HCT116 (cell line): Measurements from ENCODE around the gene RPS14. TPM values are rescaled to one million over a fixed set of nuclear protein-coding genes. Genes with fewer than 3 reads are reported as not detected.

Experiments
- ATAC-seq: fragments of 200-7000 bp; cut with Tn5 transposase; 2 replicates; pipeline ENCODE4 v1.9.1; 2020; ENCODE audit warnings: mild to moderate bottlenecking, moderate library complexity
- BruUV-seq: library from RNA; stranded (reverse); fragments of 400-500 nt; replicated peaks from 2 replicates; lab custom pipeline; 2021; lab: Mats Ljungman, UMichigan
- CTCF ChIA-PET: fragments of 300-600 bp; sonication (Branson Sonifier 250); formaldehyde crosslinking; loops from one replicate; lab custom pipeline; 2021; ENCODE audit warnings: antibody characterized with exemption; lab: Charles Lee
- POLR2A ChIA-PET: fragments of 300-600, 350-600 bp; sonication (Branson Sonifier 250); formaldehyde crosslinking; loops from one replicate; lab custom pipeline; 2021; ENCODE audit warnings: antibody characterized with exemption; lab: Charles Lee
- RAD21 ChIA-PET, 2 experiments: fragments of 300-600 bp; sonication (Branson Sonifier 250); formaldehyde crosslinking; loops; one replicate each; lab custom pipeline; 2023; ENCODE audit warnings: low total read pairs in 2 of 2; ENCODE audit not compliant: uncharacterized antibody in 2 of 2, unreplicated experiment in 2 of 2, low non-redundant PET in 1 of 2; lab: Charles Lee
- DNase-seq: peaks from one replicate; pipeline ENCODE4 v3.0.0-alpha.2; 2010; ENCODE audit warnings: low read depth, low spot score
- H2AFZ ChIP-seq: fragments of 200-600 bp; shearing (Covaris generic), sonication (generic); 2 replicates; pipeline ENCODE4 v1.6.1; 2017; ENCODE audit warnings: low read depth, mixed run types, mixed read lengths, antibody characterized with exemption, low read length; ENCODE audit not compliant: poor library complexity, severe bottlenecking
- H3K27ac ChIP-seq: 2 replicates; pipeline ENCODE4 v1.5.1; 2012; ENCODE audit warnings: low read depth, low read length
- H3K27me3 ChIP-seq: fragments of 200-600 bp; sonication (generic); 2 replicates; pipeline ENCODE4 v1.6.1; 2016; ENCODE audit warnings: mixed run types, low read length, mixed read lengths; ENCODE audit not compliant: insufficient read depth
- H3K36me3 ChIP-seq, 2 experiments: fragments of 200-500 bp in 1 of 2; fragments of 200-600 bp in 1 of 2; sonication (Bioruptor generic) in 1 of 2; sonication (generic) in 1 of 2; 2 replicates each; pipeline versions ENCODE4 v1.5.1 to v1.6.1; 2014 to 2016; ENCODE audit warnings: low read length in 2 of 2, inconsistent platforms in 1 of 2, mixed read lengths in 1 of 2, mixed run types in 1 of 2; ENCODE audit not compliant: insufficient read depth in 2 of 2, control insufficient read depth in 1 of 2
- H3K4me1 ChIP-seq, 2 experiments: fragments of 200-600 bp in 1 of 2; sonication (generic) in 1 of 2; 2 replicates each; pipeline versions ENCODE4 v1.5.1 to v1.6.1; 2012 to 2017; ENCODE audit warnings: low read length in 2 of 2, inconsistent platforms in 1 of 2, mild to moderate bottlenecking in 1 of 2, mixed read lengths in 1 of 2, mixed run types in 1 of 2, moderate library complexity in 1 of 2; ENCODE audit not compliant: insufficient read depth in 2 of 2, control insufficient read depth in 1 of 2
- H3K4me2 ChIP-seq: fragments of 200-600 bp; sonication (generic); 2 replicates; pipeline ENCODE4 v1.6.1; 2017; ENCODE audit warnings: mixed run types, low read length, mixed read lengths
- H3K4me3 ChIP-seq, 2 experiments: fragments of 200-600 bp in 1 of 2; sonication (generic) in 1 of 2; replicated peaks in 1 of 2; 2 replicates each; pipeline ENCODE4 v1.5.1; 2011 to 2016; ENCODE audit warnings: low read length in 2 of 2, control low read depth in 1 of 2, low read depth in 1 of 2, mild to moderate bottlenecking in 1 of 2, mixed read lengths in 1 of 2, mixed run types in 1 of 2
- H3K79me2 ChIP-seq: fragments of 200-600 bp; sonication (generic); 2 replicates; pipeline ENCODE4 v1.6.1; 2017; ENCODE audit warnings: mild to moderate bottlenecking, mixed run types, low read length, moderate library complexity, mixed read lengths; ENCODE audit not compliant: insufficient read depth
- H3K9ac ChIP-seq: fragments of 200-600 bp; sonication (generic); 2 replicates; pipeline ENCODE4 v1.6.1; 2016; ENCODE audit warnings: low read length, mixed read lengths
- H3K9me2 ChIP-seq: fragments of 200-600 bp; sonication (generic), shearing (Covaris generic); 2 replicates; pipeline ENCODE4 v1.6.1; 2017; ENCODE audit warnings: mixed run types, mild to moderate bottlenecking, moderate library complexity; ENCODE audit not compliant: insufficient read depth
- H3K9me3 ChIP-seq, 2 experiments: fragments of 200-500 bp in 1 of 2; fragments of 200-600 bp in 1 of 2; sonication (Bioruptor generic) in 1 of 2; sonication (generic) in 1 of 2; 2 replicates each; pipeline ENCODE4 v1.6.1; 2014 to 2017; ENCODE audit warnings: low read length in 2 of 2, mixed read lengths in 2 of 2, inconsistent platforms in 1 of 2, low read depth in 1 of 2, mild to moderate bottlenecking in 1 of 2, mixed run types in 1 of 2, moderate library complexity in 1 of 2; ENCODE audit not compliant: control insufficient read depth in 1 of 2, insufficient read depth in 1 of 2
- H4K20me1 ChIP-seq: fragments of 200-600 bp; sonication (generic), shearing (Covaris generic); 2 replicates; pipeline ENCODE4 v1.6.1; 2017; ENCODE audit warnings: mixed run types, mild to moderate bottlenecking, moderate library complexity; ENCODE audit not compliant: insufficient read depth
- CEBPB ChIP-seq: IDR thresholded peaks from 2 replicates; pipeline ENCODE4 v1.6.1; 2012; ENCODE audit warnings: low read depth
- CTCF ChIP-seq, 3 experiments: fragments of 200-600 bp in 1 of 3; sonication (generic) in 1 of 3; IDR thresholded peaks in 2 of 3; conservative IDR thresholded peaks in 1 of 3; 2 replicates each; pipeline ENCODE4 v1.5.1; 2012 to 2017; ENCODE audit warnings: low read depth in 2 of 3, low read length in 2 of 3, antibody characterized with exemption in 1 of 3, borderline replicate concordance in 1 of 3, control low read depth in 1 of 3, mild to moderate bottlenecking in 1 of 3, mixed read lengths in 1 of 3, mixed run types in 1 of 3, moderate library complexity in 1 of 3; ENCODE audit not compliant: insufficient read depth in 1 of 3
- JUND ChIP-seq: IDR thresholded peaks from 2 replicates; pipeline ENCODE4 v1.6.1; 2012
- MAX ChIP-seq: IDR thresholded peaks from 2 replicates; pipeline ENCODE4 v1.6.1; 2012
- RAD21 ChIP-seq: IDR thresholded peaks from 2 replicates; pipeline ENCODE4 v1.6.1; 2012; ENCODE audit warnings: low read depth, mild to moderate bottlenecking
- SP1 ChIP-seq: IDR thresholded peaks from 2 replicates; pipeline ENCODE4 v1.6.1; 2012; ENCODE audit warnings: low read depth
- YY1 ChIP-seq: IDR thresholded peaks from 2 replicates; pipeline ENCODE4 v1.6.1; 2011; ENCODE audit warnings: low read length, low read depth, moderate library complexity, mild to moderate bottlenecking; ENCODE audit not compliant: insufficient replicate concordance; ENCODE audit errors: extremely low read depth
- ZFX ChIP-seq: fragments of 450-650 bp; IDR thresholded peaks from 2 replicates; pipeline ENCODE4 v1.6.1; 2017
- ZNF274 ChIP-seq: fragments of 200-500 bp; sonication (Bioruptor generic); IDR thresholded peaks from 2 replicates; pipeline ENCODE4 v1.6.1; 2014; ENCODE audit warnings: mild to moderate bottlenecking, low read depth, low read length, inconsistent platforms
- intact Hi-C: fragments of 100-400 bp; cut with micrococcal nuclease; formaldehyde crosslinking; loops from 2 replicates; pipeline ENCODE4 v1.10.0; 2022
- total RNA-seq: library from RNA; stranded (reverse); gene quantifications from one replicate; pipeline ENCODE4 v1.2.1, GENCODE V29; 2021; ENCODE audit not compliant: unreplicated experiment

RPS14 gene
- total RNA-seq, 1 experiment from 2014 or later: 2,557 TPM

- Histone ChIP-seq H3K4me3 (no peak overlapping the region), H3K27ac (no peak overlapping the region), H3K79me2 (no peaks in the 10 kb centered on the region), H3K9me2 (no peaks in the 10 kb centered on the region), H3K27me3 (no peaks in the 10 kb centered on the region), H2AFZ (no peak overlapping the region), H3K4me1 (peaks cover 7 to 25% of the 10 kb centered on the region in 2 experiments; a peak in 3 of 4 replicates), H3K36me3 (peaks cover 5 to 12% of the 10 kb centered on the region in 2 experiments), H3K9me3 (no peaks in the 10 kb centered on the region), H4K20me1 (no peaks in the 10 kb centered on the region; the same call in 1 of the 2 replicates), H3K4me2 (no peak overlapping the region), H3K9ac (no peak overlapping the region)
- no TSS peak for BruUV-seq
- DNase-seq (no peak), ATAC-seq (peak; percentile 58)
- ChIA-PET POLR2A (no interaction called here), CTCF (interaction anchor here (1.4 kb wide), 1 partner anchor 605 kb away, joined by 4 read pairs; no protein-coding TSS in a partner anchor), RAD21 (no interaction called here)
- intact Hi-C loops: loop anchor here (5.0 kb wide), 2 partner anchors 42 to 82 kb away; partner anchors contain the start of gene TCOF1
- peak; percentile 32 to 85 (median 71); a peak in 4 of 6 replicates for TF ChIP-seq CTCF (IDR thresholded peaks at IDR 0.05 in 2 of 3, conservative IDR thresholded peaks at IDR 0.05 in 1 of 3; ENCODE audit: borderline replicate concordance in 1 of 3, insufficient read depth in 1 of 3, low read depth in 2 of 3, low read length in 2 of 3)
- no peak for TF ChIP-seq ZNF274
Measured at GRCh38 chr5:150438873-150439546, 10.5 kb downstream of the RPS14 start.

- ChIA-PET POLR2A (interaction anchor here (1.0 kb wide), 1 partner anchor 13 kb away, joined by 4 read pairs; the partner anchor contains the start of gene RPS14), CTCF (interaction anchor here (0.6 to 1.3 kb wide), 10 partner anchors 10 to 393 kb away, joined by 3 to 15 read pairs (median 3); partner anchors contain the start of gene RPS14), RAD21 (interaction anchor here (0.7 to 1.1 kb wide), 4 partner anchors 38 to 164 kb away, joined by 3 to 6 read pairs (median 3); no protein-coding TSS in a partner anchor)
- Histone ChIP-seq H3K9ac (no peak overlapping the region), H3K9me3 (no peaks in the 10 kb centered on the region), H3K4me2 (peak overlapping the region; percentile 53), H3K27me3 (no peaks in the 10 kb centered on the region), H4K20me1 (no peaks in the 10 kb centered on the region), H3K9me2 (no peaks in the 10 kb centered on the region), H3K27ac (no peak overlapping the region), H2AFZ (peak overlapping the region; percentile 89), H3K4me1 (peaks cover 7 to 13% of the 10 kb centered on the region in 2 experiments; a peak in 3 of 4 replicates), H3K79me2 (no peaks in the 10 kb centered on the region), H3K4me3 (no peak overlapping the region), H3K36me3 (peaks cover 0 to 3% of the 10 kb centered on the region in 2 experiments; a peak in 1 of 4 replicates)
- no peak for TF ChIP-seq CEBPB
- TF ChIP-seq MAX: peak; percentile 77
- peak; percentile 76 to 93 (median 92) for TF ChIP-seq CTCF (IDR thresholded peaks at IDR 0.05 in 2 of 3, conservative IDR thresholded peaks at IDR 0.05 in 1 of 3; ENCODE audit: borderline replicate concordance in 1 of 3, insufficient read depth in 1 of 3, low read depth in 2 of 3, low read length in 2 of 3)
- TF ChIP-seq SP1: no peak
- peak; percentile 38 for TF ChIP-seq YY1
- no peak for TF ChIP-seq ZFX
- TF ChIP-seq RAD21: peak; percentile 96
- no peak for TF ChIP-seq JUND
- DNase-seq: peak; percentile 74
- ATAC-seq: peak; percentile 95
- intact Hi-C loops: loop anchor here (1.0 to 5.0 kb wide), 6 partner anchors 39 to 306 kb away; partner anchors contain the start of gene TCOF1
- no TSS peak for BruUV-seq
Measured at GRCh38 chr5:150436141-150436680, 13.3 kb downstream of the RPS14 start.
